GM12878 (cell line): ENCODE measurements around the gene FAM83D. TPM values are rescaled to one million over a fixed set of nuclear protein-coding genes. Genes with fewer than 3 reads are reported as not detected.

Experiments used
- ATAC-seq: fragments of 200-7000 bp; cut with Tn5 transposase; 3 replicates; pipeline ENCODE4 v1.9.1; 2020; ENCODE audit warnings: mild to moderate bottlenecking, moderate library complexity
- BruUV-seq: library from RNA; stranded (reverse); fragments of 400-500 nt; replicated peaks from 2 replicates; lab custom pipeline; 2021; lab: Mats Ljungman, UMichigan
- CTCF ChIA-PET: fragments of 300-600 bp; sonication (Branson Sonifier 250); formaldehyde crosslinking; extraction: SDS; loops from one replicate; lab custom pipeline; 2021; ENCODE audit warnings: inconsistent platforms; lab: Yijun Ruan, JAX
- POLR2A ChIA-PET: fragments of 350-600 bp; formaldehyde crosslinking; extraction: SDS; loops from one replicate; lab custom pipeline; 2021; ENCODE audit warnings: inconsistent platforms; lab: Charles Lee
- RAD21 ChIA-PET: fragments of 300-600 bp; sonication (Branson Sonifier 250); formaldehyde crosslinking; loops from one replicate; lab custom pipeline; 2023; ENCODE audit warnings: antibody characterized with exemption; ENCODE audit not compliant: unreplicated experiment; lab: Charles Lee
- SMC1A ChIA-PET: fragments of 300-600 bp; sonication (Branson Sonifier 250); formaldehyde crosslinking; loops from one replicate; lab custom pipeline; 2023; ENCODE audit not compliant: unreplicated experiment, uncharacterized antibody; lab: Charles Lee
- DNase-seq: peaks from one replicate; pipeline ENCODE4 v3.0.0-alpha.2; 2011; ENCODE audit warnings: low read depth, low spot score
- FAIRE-seq: peaks from 3 replicates; lab custom pipeline; 2011; peaks lifted over from hg19 to GRCh38; lab: Jason Lieb, UNC
- H2AFZ ChIP-seq: 2 replicates; pipeline ENCODE4 v1.6.0; 2011; ENCODE audit warnings: low read depth, low read length, control low read depth; ENCODE audit not compliant: control insufficient read depth
- H3K27ac ChIP-seq: 2 replicates; pipeline ENCODE4 v1.5.1; 2011; ENCODE audit warnings: control low read depth; ENCODE audit not compliant: control insufficient read depth, insufficient read depth
- H3K27me3 ChIP-seq, 2 experiments: replicated peaks in 1 of 2; 2 replicates each; pipeline versions ENCODE4 v1.6.0 to v1.6.1; 2011; ENCODE audit warnings: low read length in 1 of 2; ENCODE audit not compliant: control insufficient read depth in 2 of 2, insufficient read depth in 2 of 2
- H3K36me3 ChIP-seq, 2 experiments: 2 replicates each; pipeline ENCODE4 v1.5.1; 2011; ENCODE audit warnings: low read length in 1 of 2; ENCODE audit not compliant: control insufficient read depth in 2 of 2, insufficient read depth in 2 of 2
- H3K4me1 ChIP-seq: 2 replicates; pipeline ENCODE4 v1.6.1; 2011; ENCODE audit warnings: mild to moderate bottlenecking, low read length, moderate library complexity, mixed read lengths; ENCODE audit not compliant: control insufficient read depth, insufficient read depth
- H3K4me2 ChIP-seq: 2 replicates; pipeline ENCODE4 v1.6.0; 2011; ENCODE audit warnings: control low read depth; ENCODE audit not compliant: control insufficient read depth, insufficient read depth
- H3K4me3 ChIP-seq: fragments of 200-600 bp; sonication (generic); 2 replicates; pipeline ENCODE4 v1.5.1; 2016
- H3K79me2 ChIP-seq: 2 replicates; pipeline ENCODE4 v1.6.0; 2011; ENCODE audit warnings: low read length; ENCODE audit not compliant: control insufficient read depth, insufficient read depth
- H3K9ac ChIP-seq: 2 replicates; pipeline ENCODE4 v1.8.0; 2011; ENCODE audit warnings: low read length, control low read depth, mixed read lengths; ENCODE audit not compliant: control insufficient read depth, insufficient read depth
- H3K9me3 ChIP-seq: replicated peaks from 3 replicates; pipeline ENCODE4 v1.5.1; 2011; ENCODE audit warnings: mild to moderate bottlenecking, low read length; ENCODE audit not compliant: control insufficient read depth, insufficient read depth
- H4K20me1 ChIP-seq: 2 replicates; pipeline ENCODE4 v1.6.0; 2011; ENCODE audit not compliant: control insufficient read depth, insufficient read depth
- ASH2L ChIP-seq: fragments of 300-600, 200-600 bp; sonication (generic); IDR thresholded peaks from 2 replicates; pipeline ENCODE4 v1.6.1; 2017; ENCODE audit warnings: low read depth, mild to moderate bottlenecking, borderline replicate concordance
- BCL11A ChIP-seq: IDR thresholded peaks from 2 replicates; pipeline ENCODE4 v1.6.1; 2011; ENCODE audit warnings: low read depth, low read length
- EGR1 ChIP-seq, 2 experiments: IDR thresholded peaks; 1 replicate in 1 of 2; 2 replicates in 1 of 2; pipeline ENCODE4 v1.6.1; 2011 to 2012; ENCODE audit warnings: low read depth in 2 of 2, low read length in 2 of 2, borderline replicate concordance in 1 of 2, mild to moderate bottlenecking in 1 of 2, moderate library complexity in 1 of 2
- ETV6 ChIP-seq, 2 experiments: fragments of 450-650 bp in 1 of 2; IDR thresholded peaks in 1 of 2; conservative IDR thresholded peaks in 1 of 2; 2 replicates each; pipeline ENCODE4 v1.6.1; 2014; ENCODE audit warnings: antibody characterized with exemption in 1 of 2, borderline replicate concordance in 1 of 2, low read depth in 1 of 2, mild to moderate bottlenecking in 1 of 2, moderate library complexity in 1 of 2
- KDM1A ChIP-seq: fragments of 200-600 bp; sonication (generic); IDR thresholded peaks from 2 replicates; pipeline ENCODE4 v1.6.1; 2016; ENCODE audit warnings: borderline replicate concordance
- NKRF ChIP-seq: fragments of 450-650 bp; conservative IDR thresholded peaks from 2 replicates; pipeline ENCODE4 v1.6.1; 2017; ENCODE audit warnings: mild to moderate bottlenecking, moderate library complexity
- PKNOX1 ChIP-seq: fragments of 450-650 bp; IDR thresholded peaks from 2 replicates; pipeline ENCODE4 v1.6.1; 2016; ENCODE audit warnings: mild to moderate bottlenecking
- POU2F2 ChIP-seq: IDR thresholded peaks from 3 replicates; pipeline ENCODE4 v1.6.1; 2011; ENCODE audit warnings: low read depth, mild to moderate bottlenecking, low read length, borderline replicate concordance
- SMC3 ChIP-seq: IDR thresholded peaks from 2 replicates; pipeline ENCODE4 v1.6.1; 2011; ENCODE audit warnings: low read length, improper control_type of control experiment, borderline replicate concordance
- SREBF1 ChIP-seq: IDR thresholded peaks from 2 replicates; pipeline ENCODE4 v1.6.1; 2012; ENCODE audit warnings: mild to moderate bottlenecking, low read length
- SRF ChIP-seq, 2 experiments: IDR thresholded peaks; 2 replicates each; pipeline ENCODE4 v1.6.1; 2011; ENCODE audit warnings: low read depth in 2 of 2, low read length in 2 of 2, mild to moderate bottlenecking in 1 of 2, moderate library complexity in 1 of 2
- YBX1 ChIP-seq: fragments of 450-650 bp; IDR thresholded peaks from 2 replicates; pipeline ENCODE4 v1.6.1; 2016; ENCODE audit warnings: antibody characterized with exemption
- ZZZ3 ChIP-seq: IDR thresholded peaks from 2 replicates; pipeline ENCODE4 v1.6.1; 2011; ENCODE audit warnings: low read depth; ENCODE audit not compliant: control insufficient read depth, insufficient read length
- WGBS: methylation state at CpG from one replicate; pipeline ENCODE4 v1.1.6; 2016; ENCODE audit warnings: low lambda C conversion rate; ENCODE audit not compliant: insufficient replicate concordance, insufficient coverage; ENCODE audit errors: missing lambda C conversion rate; 5-methylcytosine and 5-hydroxymethylcytosine counted together
- in situ Hi-C: fragments of 300-500 bp; cut with MboI; formaldehyde crosslinking; loops from 9 replicates; pipeline ENCODE4 v1.14.3; 2018; ENCODE audit warnings: mixed read lengths
- intact Hi-C: fragments of 100-400 bp; cut with micrococcal nuclease; formaldehyde crosslinking; loops from one replicate; pipeline ENCODE4 v1.14.2; 2022; ENCODE audit not compliant: unreplicated experiment
- polyA plus RNA-seq, 11 experiments: library from polyadenylated mRNA; depleted of rRNA in 4 of 11; unstranded in 6 of 11; stranded (reverse) in 5 of 11; fragments of >200 nt; fragmentation: Nextera tagmentation in 4 of 11; fragmentation: Illumina TruSeq in 1 of 11; extraction: Ambion mirVana in 4 of 11; extraction: Trizol in 1 of 11; gene quantifications; 1 replicate in 1 of 11; 2 replicates in 10 of 11; pipeline versions ENCODE4 v1.2.1 to v1.2.3, GENCODE V29; 2011 to 2016; ENCODE audit warnings: inconsistent platforms in 2 of 11, missing spikeins in 2 of 11, low read depth in 1 of 11
- total RNA-seq, 4 experiments: library from RNA; depleted of rRNA in 3 of 4; stranded (reverse); fragments of >200 nt in 3 of 4; fragmentation: Illumina TruSeq in 1 of 4; extraction: Trizol in 1 of 4; gene quantifications; 2 replicates each; pipeline versions ENCODE4 v1.2.1 to v1.2.3, GENCODE V29; 2013 to 2021

Gene FAM83D
- total and polyA plus RNA-seq, 10 of the 15 experiments (the other 5 are each of a cell fraction or from before 2014, with no cell fraction given) = 4.5 to 34.8 (median 19.2) TPM

GRCh38 chr20:38931984-38932383 is 5.8 kb downstream of the FAM83D start:
- no TSS peak for BruUV-seq
- intact Hi-C loops (loop anchor here (2.0 kb wide), 1 partner anchor 31 kb away; the partner anchor contains the start of gene DHX35), in situ Hi-C loops (no loop called here)
- CTCF ChIA-PET = interaction anchor here (0.7 to 12.8 kb wide), 11 partner anchors 18 to 282 kb away, joined by 3 to 182 read pairs (median 3); partner anchors contain the start of gene DHX35
- POLR2A ChIA-PET = interaction anchor here (0.6 to 5.0 kb wide), 7 partner anchors 9 to 493 kb away, joined by 3 to 21 read pairs (median 3); partner anchors contain the start of gene DHX35
- H3K4me2 ChIP-seq = peak overlapping the region; percentile 57
- no peaks in the 10 kb centered on the region for H3K9me3 ChIP-seq
- peaks cover 12% of the 10 kb centered on the region for H3K4me1 ChIP-seq
- H3K36me3 ChIP-seq = peaks cover 3 to 4% of the 10 kb centered on the region in 2 experiments; a peak in 3 of 4 replicates
- no peak overlapping the region for H2AFZ ChIP-seq
- SMC1A ChIA-PET = interaction anchor here (0.7 to 6.6 kb wide), 6 partner anchors 8 to 172 kb away, joined by 3 to 54 read pairs (median 3); no protein-coding TSS in a partner anchor
- H3K9ac ChIP-seq = no peak overlapping the region; the same call in 1 of the 2 replicates
- no peak overlapping the region for H3K27ac ChIP-seq
- DNase-seq = no peak
- TF ChIP-seq BCL11A (no peak), EGR1 (IDR thresholded peaks at IDR 0.05; ENCODE audit: borderline replicate concordance in 1 of 2, low read depth in 2 of 2, low read length in 2 of 2) (no peak), POU2F2 (no peak), ETV6 (conservative IDR thresholded peaks at IDR 0.05 in 1 of 2, IDR thresholded peaks at IDR 0.05 in 1 of 2; ENCODE audit: borderline replicate concordance in 1 of 2, low read depth in 1 of 2) (no peak), NKRF (no peak), SMC3 (no peak), ASH2L (no peak), PKNOX1 (no peak), SRF (IDR thresholded peaks at IDR 0.05; ENCODE audit: low read depth in 2 of 2, low read length in 2 of 2) (no peak), YBX1 (no peak), SREBF1 (no peak), KDM1A (no peak), ZZZ3 (no peak)
- H3K79me2 ChIP-seq = peaks cover 96% of the 10 kb centered on the region
- WGBS = 100% methylated on average over 4 of the region's 4 CpGs
- RAD21 ChIA-PET = interaction anchor here (0.8 to 11.9 kb wide), 6 partner anchors 31 to 286 kb away, joined by 3 to 91 read pairs (median 6); partner anchors contain the start of genes DHX35 and PPP1R16B
- no peaks in the 10 kb centered on the region for H4K20me1 ChIP-seq
- no peak for ATAC-seq
- peak overlapping the region; percentile 55 for H3K4me3 ChIP-seq
- FAIRE-seq = no peak
- H3K27me3 ChIP-seq = no peaks in the 10 kb centered on the region
